Measurements from ENCODE around the gene SCAMP3.

Gene SCAMP3

GRCh38 chr1:155285631-155286044 lies 23.5 kb upstream of the SCAMP3 start:
- DNase-seq (ENCODE audit: low read depth): no peak

- DNase-seq (ENCODE audit: low read depth): no peak
Measured at GRCh38 chr1:155285063-155285462, 22.9 kb upstream of the SCAMP3 start.

GRCh38 chr1:155284476-155284875 lies 22.3 kb upstream of the SCAMP3 start:
- no peak for DNase-seq (ENCODE audit: low read depth)

- no peak for DNase-seq (ENCODE audit: low read depth)
Measured at GRCh38 chr1:155282488-155283091, 20.4 kb upstream of the SCAMP3 start.

- DNase-seq (ENCODE audit: low read depth): no peak
Measured at GRCh38 chr1:155279268-155279667, 17.1 kb upstream of the SCAMP3 start.

GRCh38 chr1:155278689-155279160 lies 16.6 kb upstream of the SCAMP3 start:
- DNase-seq (ENCODE audit: low read depth): no peak

- DNase-seq (ENCODE audit: low read depth): peak; percentile 75
Measured at GRCh38 chr1:155277902-155278688, 15.9 kb upstream of the SCAMP3 start.

- DNase-seq (ENCODE audit: low read depth): peak; percentile 85
Measured at GRCh38 chr1:155277070-155277901, 15.1 kb upstream of the SCAMP3 start, which contains the start of gene HCN3. Gene HCN3 (plus strand): TSS chr1:155277463. CDS start chr1:155277591, 128 bp downstream.

- DNase-seq (ENCODE audit: low read depth): peak; percentile 91
Measured at GRCh38 chr1:155273343-155274245, 11.4 kb upstream of the SCAMP3 start, which contains the start of gene CLK2. Gene CLK2 (minus strand): TSS chr1:155273504. CDS start chr1:155270977, 2,527 bp downstream.

- no peak for DNase-seq (ENCODE audit: low read depth)
Measured at GRCh38 chr1:155272466-155273342, 10.5 kb upstream of the SCAMP3 start.

- no peak for DNase-seq (ENCODE audit: low read depth)
Measured at GRCh38 chr1:155269381-155269780, 7.2 kb upstream of the SCAMP3 start.

- DNase-seq (ENCODE audit: low read depth): no peak
Measured at GRCh38 chr1:155268630-155269029, 6.5 kb upstream of the SCAMP3 start.

- DNase-seq (ENCODE audit: low read depth): no peak
Measured at GRCh38 chr1:155267373-155267772, 5.2 kb upstream of the SCAMP3 start.

GRCh38 chr1:155266553-155266952 lies 4.4 kb upstream of the SCAMP3 start:
- no peak for DNase-seq (ENCODE audit: low read depth)

GRCh38 chr1:155263067-155263466 lies 907 bp upstream of the SCAMP3 start:
- DNase-seq (ENCODE audit: low read depth): no peak

GRCh38 chr1:155261493-155261851 lies 688 bp downstream of the SCAMP3 start:
- no peak for DNase-seq (ENCODE audit: low read depth)

- DNase-seq (ENCODE audit: low read depth): no peak
Measured at GRCh38 chr1:155260276-155260675, 1.9 kb downstream of the SCAMP3 start.

GRCh38 chr1:155256058-155256852 lies 5.9 kb downstream of the SCAMP3 start:
- no peak for DNase-seq (ENCODE audit: low read depth)

- DNase-seq (ENCODE audit: low read depth): peak; percentile 70
Measured at GRCh38 chr1:155255243-155256007, 6.7 kb downstream of the SCAMP3 start, which contains the start of gene ENTREP3. Gene ENTREP3 (minus strand): TSS chr1:155255483. CDS start chr1:155254877, 606 bp downstream.
